Activated CD4-positive, alpha-beta memory T cell treated with anti-CD3 and anti-CD28 coated beads for 36 hours (primary cell): ENCODE results near the gene LYRM7. TPM values are rescaled to one million over a fixed set of nuclear protein-coding genes. Genes with fewer than 3 reads are reported as not detected.

Experiments used
- CTCF ChIA-PET: fragments of 350-600 bp; sonication (Branson Sonifier 250); formaldehyde crosslinking; loops from one replicate; lab custom pipeline; 2021; ENCODE audit warnings: antibody characterized with exemption, inconsistent platforms; lab: Charles Lee
- POLR2A ChIA-PET: fragments of 350-600 bp; sonication (Branson Sonifier 250); formaldehyde crosslinking; loops from one replicate; lab custom pipeline; 2021; ENCODE audit warnings: antibody characterized with exemption; lab: Charles Lee
- DNase-seq: peaks from one replicate; pipeline ENCODE4 v3.0.0-alpha.2; 2020
- H3K27ac Mint-ChIP-seq: one replicate; pipeline ENCODE4 v1.8.0; 2021; ENCODE audit warnings: mixed read lengths
- H3K27me3 Mint-ChIP-seq: one replicate; pipeline ENCODE4 v1.8.0; 2021; ENCODE audit warnings: mixed read lengths
- H3K36me3 Mint-ChIP-seq: one replicate; pipeline ENCODE4 v1.8.0; 2021; ENCODE audit warnings: mixed read lengths
- H3K4me1 Mint-ChIP-seq: one replicate; pipeline ENCODE4 v1.8.0; 2021; ENCODE audit warnings: low read depth, mixed read lengths
- H3K4me3 Mint-ChIP-seq: one replicate; pipeline ENCODE4 v1.8.0; 2021; ENCODE audit warnings: mild to moderate bottlenecking, mixed read lengths
- H3K9me3 Mint-ChIP-seq: one replicate; pipeline ENCODE4 v1.8.0; 2021; ENCODE audit warnings: mixed read lengths
- intact Hi-C: fragments of 100-400 bp; cut with micrococcal nuclease; formaldehyde crosslinking; loops from one replicate; pipeline ENCODE4 v1.15.1; 2023
- total RNA-seq, 2 experiments: library from RNA; stranded (reverse); gene quantifications; one replicate each; pipeline ENCODE4 v1.2.3, GENCODE V29; 2021

The LYRM7 gene
- total RNA-seq, 2 experiments from 2014 or later, result 16.6 to 18.6 TPM

GRCh38 chr5:131209175-131209505 lies 38.4 kb downstream of the LYRM7 start:
- intact Hi-C loops, result loop anchor here (1.0 to 5.0 kb wide), 5 partner anchors 9 to 188 kb away; partner anchors contain the start of gene LYRM7
- CTCF ChIA-PET, result interaction anchor here (0.6 to 1.2 kb wide), 3 partner anchors 116 to 175 kb away, joined by 3 read pairs; no protein-coding TSS in a partner anchor

GRCh38 chr5:131209506-131210150 lies 38.9 kb downstream of the LYRM7 start:
- ChIA-PET CTCF (interaction anchor here (0.6 to 1.2 kb wide), 3 partner anchors 115 to 174 kb away, joined by 3 read pairs; no protein-coding TSS in a partner anchor), POLR2A (interaction anchor here (0.9 to 1.8 kb wide), 6 partner anchors 13 to 172 kb away, joined by 3 to 5 read pairs (median 4); partner anchors contain the start of gene CDC42SE2)
- peaks cover 49% of the 10 kb centered on the region for H3K4me1 Mint-ChIP-seq
- intact Hi-C loops, result loop anchor here (1.0 to 5.0 kb wide), 6 partner anchors 9 to 188 kb away; partner anchors contain the start of gene LYRM7
- DNase-seq, result peak; percentile 65
- peak overlapping the region; percentile 71 for H3K4me3 Mint-ChIP-seq
- H3K27ac Mint-ChIP-seq, result peak overlapping the region; percentile 95
- H3K36me3 Mint-ChIP-seq, result peaks cover 2% of the 10 kb centered on the region
- no peaks in the 10 kb centered on the region for H3K9me3 Mint-ChIP-seq
- H3K27me3 Mint-ChIP-seq, result no peaks in the 10 kb centered on the region

More at GRCh38 chr5:131209175-131209505, 38.4 kb downstream of the LYRM7 start:
- peak overlapping the region; percentile 71 for H3K4me3 Mint-ChIP-seq
- H3K4me1 Mint-ChIP-seq, result peaks cover 45% of the 10 kb centered on the region
- no peaks in the 10 kb centered on the region for H3K27me3 Mint-ChIP-seq
- POLR2A ChIA-PET, result interaction anchor here (0.9 to 1.4 kb wide), 5 partner anchors 13 to 173 kb away, joined by 3 to 5 read pairs (median 3); partner anchors contain the start of gene CDC42SE2
- peak overlapping the region; percentile 95 for H3K27ac Mint-ChIP-seq
- DNase-seq, result no peak
- peaks cover 2% of the 10 kb centered on the region for H3K36me3 Mint-ChIP-seq
- H3K9me3 Mint-ChIP-seq, result no peaks in the 10 kb centered on the region

- intact Hi-C loops, result loop anchor here (2.0 kb wide), 1 partner anchor 173 kb away; no protein-coding TSS in a partner anchor
- Mint-ChIP-seq H3K27ac (peak overlapping the region; percentile 95), H3K27me3 (no peaks in the 10 kb centered on the region), H3K36me3 (peaks cover under 1% of the 10 kb centered on the region), H3K9me3 (no peaks in the 10 kb centered on the region), H3K4me3 (peak overlapping the region; percentile 71), H3K4me1 (peaks cover 51% of the 10 kb centered on the region)
- no peak for DNase-seq
- POLR2A ChIA-PET, result interaction anchor here (0.9 to 1.8 kb wide), 4 partner anchors 42 to 172 kb away, joined by 3 to 5 read pairs (median 4); partner anchors contain the start of gene CDC42SE2
- CTCF ChIA-PET, result interaction anchor here (1.1 to 1.2 kb wide), 2 partner anchors 115 to 174 kb away, joined by 3 read pairs; no protein-coding TSS in a partner anchor
Measured at GRCh38 chr5:131210151-131210510, 39.4 kb downstream of the LYRM7 start.

- peaks cover 48% of the 10 kb centered on the region for H3K4me1 Mint-ChIP-seq
- H3K36me3 Mint-ChIP-seq, result no peaks in the 10 kb centered on the region
- H3K27ac Mint-ChIP-seq, result no peak overlapping the region
- no peaks in the 10 kb centered on the region for H3K9me3 Mint-ChIP-seq
- H3K4me3 Mint-ChIP-seq, result no peak overlapping the region
- no peaks in the 10 kb centered on the region for H3K27me3 Mint-ChIP-seq
- CTCF ChIA-PET, result no interaction called here
- intact Hi-C loops, result loop anchor here (2.0 kb wide), 1 partner anchor 171 kb away; no protein-coding TSS in a partner anchor
- no peak for DNase-seq
- POLR2A ChIA-PET, result no interaction called here
Measured at GRCh38 chr5:131211669-131212068, 40.9 kb downstream of the LYRM7 start.

GRCh38 chr5:131212471-131213021 lies 41.8 kb downstream of the LYRM7 start:
- ChIA-PET POLR2A (no interaction called here), CTCF (no interaction called here)
- DNase-seq, result no peak
- intact Hi-C loops, result no loop called here
- Mint-ChIP-seq H3K4me1 (peaks cover 45% of the 10 kb centered on the region), H3K4me3 (no peak overlapping the region), H3K27me3 (no peaks in the 10 kb centered on the region), H3K36me3 (no peaks in the 10 kb centered on the region), H3K9me3 (no peaks in the 10 kb centered on the region), H3K27ac (no peak overlapping the region)

GRCh38 chr5:131214609-131215227 lies 44.0 kb downstream of the LYRM7 start:
- no peaks in the 10 kb centered on the region for H3K36me3 Mint-ChIP-seq
- no peaks in the 10 kb centered on the region for H3K9me3 Mint-ChIP-seq
- intact Hi-C loops, result no loop called here
- H3K27me3 Mint-ChIP-seq, result no peaks in the 10 kb centered on the region
- H3K27ac Mint-ChIP-seq, result no peak overlapping the region
- no peak for DNase-seq
- CTCF ChIA-PET, result interaction anchor here (1.3 kb wide), 1 partner anchor 201 kb away, joined by 3 read pairs; no protein-coding TSS in a partner anchor
- no peak overlapping the region for H3K4me3 Mint-ChIP-seq
- peaks cover 55% of the 10 kb centered on the region for H3K4me1 Mint-ChIP-seq
- POLR2A ChIA-PET, result no interaction called here

GRCh38 chr5:131217791-131218190 lies 47.0 kb downstream of the LYRM7 start:
- DNase-seq, result no peak
- peaks cover 43% of the 10 kb centered on the region for H3K4me1 Mint-ChIP-seq
- intact Hi-C loops, result loop anchor here (1.0 to 2.0 kb wide), 3 partner anchors 8 to 47 kb away; partner anchors contain the start of gene LYRM7
- no peaks in the 10 kb centered on the region for H3K9me3 Mint-ChIP-seq
- H3K4me3 Mint-ChIP-seq, result no peak overlapping the region
- H3K27ac Mint-ChIP-seq, result no peak overlapping the region
- H3K36me3 Mint-ChIP-seq, result no peaks in the 10 kb centered on the region
- ChIA-PET POLR2A (no interaction called here), CTCF (interaction anchor here (1.3 kb wide), 1 partner anchor 164 kb away, joined by 3 read pairs; no protein-coding TSS in a partner anchor)
- no peaks in the 10 kb centered on the region for H3K27me3 Mint-ChIP-seq

- Mint-ChIP-seq H3K4me1 (peaks cover 43% of the 10 kb centered on the region), H3K36me3 (no peaks in the 10 kb centered on the region), H3K4me3 (no peak overlapping the region), H3K9me3 (no peaks in the 10 kb centered on the region), H3K27me3 (no peaks in the 10 kb centered on the region), H3K27ac (no peak overlapping the region)
- CTCF ChIA-PET, result no interaction called here
- POLR2A ChIA-PET, result no interaction called here
- DNase-seq, result no peak
- intact Hi-C loops, result loop anchor here (1.0 to 2.0 kb wide), 3 partner anchors 9 to 48 kb away; partner anchors contain the start of gene LYRM7
Measured at GRCh38 chr5:131218392-131218791, 47.6 kb downstream of the LYRM7 start.

GRCh38 chr5:131220566-131220965 lies 49.8 kb downstream of the LYRM7 start:
- H3K36me3 Mint-ChIP-seq, result no peaks in the 10 kb centered on the region
- ChIA-PET POLR2A (interaction anchor here (0.6 to 1.5 kb wide), 2 partner anchors 31 to 36 kb away, joined by 3 read pairs; no protein-coding TSS in a partner anchor), CTCF (interaction anchor here (0.7 kb wide), 1 partner anchor 30 kb away, joined by 3 read pairs; no protein-coding TSS in a partner anchor)
- no peak overlapping the region for H3K27ac Mint-ChIP-seq
- no peaks in the 10 kb centered on the region for H3K27me3 Mint-ChIP-seq
- DNase-seq, result no peak
- no peak overlapping the region for H3K4me3 Mint-ChIP-seq
- peaks cover 35% of the 10 kb centered on the region for H3K4me1 Mint-ChIP-seq
- H3K9me3 Mint-ChIP-seq, result no peaks in the 10 kb centered on the region
- intact Hi-C loops, result no loop called here

GRCh38 chr5:131221008-131221703 lies 50.4 kb downstream of the LYRM7 start:
- POLR2A ChIA-PET, result interaction anchor here (0.6 to 1.9 kb wide), 4 partner anchors 32 to 193 kb away, joined by 3 to 4 read pairs (median 3); no protein-coding TSS in a partner anchor
- intact Hi-C loops, result no loop called here
- CTCF ChIA-PET, result interaction anchor here (0.7 kb wide), 1 partner anchor 29 kb away, joined by 3 read pairs; no protein-coding TSS in a partner anchor
- no peak for DNase-seq
- H3K36me3 Mint-ChIP-seq, result no peaks in the 10 kb centered on the region
- no peaks in the 10 kb centered on the region for H3K27me3 Mint-ChIP-seq
- H3K9me3 Mint-ChIP-seq, result no peaks in the 10 kb centered on the region
- no peak overlapping the region for H3K27ac Mint-ChIP-seq
- H3K4me1 Mint-ChIP-seq, result peaks cover 35% of the 10 kb centered on the region
- no peak overlapping the region for H3K4me3 Mint-ChIP-seq

- peaks cover 35% of the 10 kb centered on the region for H3K4me1 Mint-ChIP-seq
- H3K27ac Mint-ChIP-seq, result no peak overlapping the region
- H3K36me3 Mint-ChIP-seq, result no peaks in the 10 kb centered on the region
- POLR2A ChIA-PET, result interaction anchor here (0.5 to 1.9 kb wide), 6 partner anchors 13 to 192 kb away, joined by 3 to 8 read pairs (median 4); no protein-coding TSS in a partner anchor
- no peaks in the 10 kb centered on the region for H3K9me3 Mint-ChIP-seq
- H3K27me3 Mint-ChIP-seq, result no peaks in the 10 kb centered on the region
- CTCF ChIA-PET, result interaction anchor here (0.7 kb wide), 1 partner anchor 160 kb away, joined by 3 read pairs; no protein-coding TSS in a partner anchor
- H3K4me3 Mint-ChIP-seq, result no peak overlapping the region
- no peak for DNase-seq
- intact Hi-C loops, result no loop called here
Measured at GRCh38 chr5:131221888-131222287, 51.1 kb downstream of the LYRM7 start.
